ENCODE results near the gene WBP1L. TPM values are rescaled to one million over a fixed set of nuclear protein-coding genes. Genes with fewer than 3 reads are reported as not detected.
"Not testable (repeated sequence)": the region's sequence is repeated elsewhere in the genome, so short reads cannot be mapped to it uniquely, and the experiment has no call there.

Gene WBP1L
- polyA plus RNA-seq, 3 donors, result 45.7 to 48.9 (median 47.1) TPM

DNA sequence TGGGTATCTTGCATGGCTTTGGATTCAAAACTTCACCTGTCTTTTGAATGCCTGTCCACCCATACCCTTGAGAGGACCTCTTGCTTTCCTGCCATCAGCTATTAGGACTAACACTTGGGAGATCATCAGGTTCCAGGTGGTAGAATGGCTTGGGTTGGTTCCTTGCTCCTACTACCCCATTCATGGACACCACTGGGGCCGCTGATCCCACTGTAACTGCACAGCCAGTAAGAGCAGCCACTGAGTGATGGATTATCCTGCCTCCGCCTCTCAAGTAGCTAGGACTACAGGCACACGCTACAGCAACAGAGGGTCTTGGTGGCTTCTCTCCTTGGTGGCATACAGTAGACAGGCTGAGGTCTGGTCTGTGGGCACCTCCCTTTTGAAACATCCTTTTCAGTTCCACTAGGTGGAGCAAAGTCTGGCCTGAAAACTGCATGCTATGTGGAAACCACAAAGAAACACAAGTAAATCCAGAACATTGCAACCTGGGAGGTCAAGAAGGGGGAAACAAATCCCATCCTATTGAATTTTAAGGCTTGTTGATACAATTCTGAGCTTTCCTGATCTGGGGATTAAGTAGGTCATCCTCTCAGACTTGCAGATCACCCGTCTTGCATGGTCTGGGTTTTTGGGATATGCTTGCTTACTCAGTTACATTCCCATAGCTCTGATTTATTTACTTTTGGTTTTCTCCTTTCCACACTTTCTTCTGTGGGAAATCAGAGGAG is 9.4 kb downstream of the WBP1L start:
- DNase-seq, result peak; percentile 47

DNA sequence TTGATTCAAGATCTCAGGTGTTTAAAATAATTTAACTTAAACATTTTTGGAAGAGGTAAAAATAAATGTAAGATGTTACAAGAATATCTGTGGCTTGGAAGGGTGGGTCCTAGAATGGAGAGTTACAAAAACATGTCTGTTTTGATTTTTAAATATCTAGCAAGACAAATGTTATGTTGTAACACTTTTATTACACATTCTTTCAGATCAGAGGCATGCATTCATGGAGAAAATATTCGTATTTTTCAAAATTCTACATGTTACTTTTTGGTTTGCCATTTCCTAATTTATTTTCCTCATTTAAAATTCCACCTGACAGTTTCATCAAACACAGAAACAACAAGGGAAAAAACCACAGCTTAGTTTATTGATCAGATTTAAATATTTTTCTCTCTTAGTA is 10.0 kb downstream of the WBP1L start:
- no peak for DNase-seq

DNA sequence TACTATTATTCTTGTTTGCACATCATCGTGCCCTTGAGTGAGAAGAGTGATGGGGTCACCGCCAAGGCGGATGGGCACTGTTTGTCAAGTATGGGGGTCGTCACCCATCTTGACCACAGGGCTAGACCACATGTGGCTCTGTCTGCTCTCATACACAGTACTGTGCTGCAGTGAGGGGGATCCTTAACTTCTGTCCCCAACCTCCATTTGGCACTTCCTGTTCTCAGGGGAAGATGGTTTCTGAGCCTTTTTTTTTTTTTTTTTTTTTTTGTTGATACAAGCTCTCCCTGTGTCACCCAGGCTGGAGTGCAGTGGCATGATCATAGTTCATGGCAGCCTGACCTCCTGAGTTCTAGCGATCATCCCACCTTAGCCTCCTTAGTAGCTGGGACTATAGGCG is 13.6 kb downstream of the WBP1L start:
- no peak for DNase-seq

DNA sequence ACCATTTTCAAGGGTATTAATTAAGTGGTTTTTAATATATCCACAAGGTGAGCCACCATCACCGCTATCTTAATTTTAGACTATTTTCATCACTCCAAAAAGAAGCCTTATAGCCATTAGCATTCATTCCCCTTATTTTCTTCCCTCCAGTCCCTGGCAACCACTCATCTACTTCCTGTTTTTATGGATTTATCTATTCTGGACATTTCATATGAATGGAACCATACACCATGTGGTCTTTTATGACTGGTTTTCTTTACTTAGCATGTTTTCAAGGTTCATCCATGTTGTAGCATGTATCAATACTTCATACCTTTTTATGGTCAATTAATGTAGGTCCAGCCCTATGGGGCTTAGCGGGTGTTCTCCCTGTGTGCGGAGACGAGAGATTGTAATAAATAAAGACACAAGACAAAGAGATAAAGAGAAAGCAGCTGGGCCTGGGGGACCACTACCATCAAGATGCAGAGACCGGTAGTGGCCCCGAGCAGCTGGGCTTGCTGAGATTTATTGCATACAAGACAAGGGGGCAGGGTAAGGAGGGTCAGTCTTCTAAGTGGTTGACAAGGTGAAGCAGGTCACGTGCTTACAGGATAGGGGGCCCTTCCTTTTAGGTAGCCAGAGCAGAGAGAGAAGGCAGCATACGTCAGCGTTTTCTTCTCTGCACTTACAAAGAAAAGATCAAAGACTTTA is 14.6 kb downstream of the WBP1L start:
- DNase-seq, result peak; percentile 67

DNA sequence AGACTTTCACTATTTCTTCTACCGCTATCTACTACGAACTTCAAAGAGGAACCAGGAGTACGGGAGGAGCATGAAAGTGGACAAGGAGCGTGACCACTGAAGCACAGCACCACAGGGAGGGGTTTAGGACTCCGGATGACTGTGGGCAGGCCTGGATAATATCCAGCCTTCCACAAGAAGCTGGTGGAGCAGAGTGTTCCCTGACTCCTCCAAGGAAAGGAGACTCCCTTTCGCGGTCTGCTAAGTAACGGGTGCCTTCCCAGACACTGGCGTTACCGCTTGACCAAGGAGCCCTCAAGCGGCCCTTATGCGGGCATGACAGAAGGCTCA is 15.2 kb downstream of the WBP1L start:
- not testable (repeated sequence) for DNase-seq

DNA sequence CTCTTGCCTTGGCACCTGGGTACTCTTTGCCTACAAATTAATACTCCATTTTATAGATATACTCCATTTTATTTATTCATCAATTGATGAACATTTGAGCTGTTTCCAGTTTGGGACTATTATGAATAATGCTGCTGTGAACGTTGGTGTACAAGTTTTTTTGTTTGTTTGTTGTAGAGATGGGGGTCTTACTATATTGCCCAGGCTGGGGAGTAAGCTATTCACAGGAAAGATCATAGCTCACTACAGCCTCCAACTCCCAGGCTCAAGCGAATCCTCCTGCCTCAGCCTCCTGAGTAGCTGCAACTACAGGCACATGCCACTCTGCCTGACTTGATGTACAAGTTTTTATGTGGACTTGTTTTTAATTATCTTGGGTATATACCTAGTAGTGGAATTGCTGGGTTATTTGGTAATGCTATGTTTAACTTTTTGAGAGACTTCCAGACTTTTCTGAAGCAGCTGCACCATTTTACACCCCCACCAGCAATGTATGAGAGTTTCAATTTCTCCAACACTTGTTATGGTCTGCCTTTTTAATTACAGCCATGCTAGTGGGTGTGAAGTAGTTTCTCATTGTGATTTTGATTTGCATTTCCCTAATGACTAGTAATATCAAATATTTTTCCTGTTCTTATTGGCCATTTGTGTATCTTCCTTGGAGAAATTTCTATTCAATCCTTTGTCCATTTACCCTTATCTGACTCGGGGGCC is 15.9 kb downstream of the WBP1L start:
- no peak for DNase-seq

DNA sequence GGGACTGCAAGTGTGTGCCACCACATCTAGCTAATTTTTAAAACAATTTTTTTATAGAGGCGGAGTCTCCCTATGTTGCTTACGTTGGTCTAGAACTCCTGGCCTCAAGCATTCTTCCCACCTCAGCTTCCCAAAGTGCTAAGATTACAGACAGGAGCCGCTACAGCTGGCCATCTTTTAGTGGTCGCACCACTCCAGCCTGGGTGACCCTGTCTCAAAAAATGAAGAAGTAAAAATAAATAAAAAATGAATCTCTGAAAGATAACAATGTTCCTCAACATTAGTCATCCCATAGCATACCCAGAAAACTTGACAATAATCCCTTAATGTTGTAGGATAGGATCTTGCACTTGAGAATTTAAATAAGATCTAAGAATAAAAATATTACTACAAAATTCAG is 18.2 kb downstream of the WBP1L start:
- DNase-seq, result no peak

DNA sequence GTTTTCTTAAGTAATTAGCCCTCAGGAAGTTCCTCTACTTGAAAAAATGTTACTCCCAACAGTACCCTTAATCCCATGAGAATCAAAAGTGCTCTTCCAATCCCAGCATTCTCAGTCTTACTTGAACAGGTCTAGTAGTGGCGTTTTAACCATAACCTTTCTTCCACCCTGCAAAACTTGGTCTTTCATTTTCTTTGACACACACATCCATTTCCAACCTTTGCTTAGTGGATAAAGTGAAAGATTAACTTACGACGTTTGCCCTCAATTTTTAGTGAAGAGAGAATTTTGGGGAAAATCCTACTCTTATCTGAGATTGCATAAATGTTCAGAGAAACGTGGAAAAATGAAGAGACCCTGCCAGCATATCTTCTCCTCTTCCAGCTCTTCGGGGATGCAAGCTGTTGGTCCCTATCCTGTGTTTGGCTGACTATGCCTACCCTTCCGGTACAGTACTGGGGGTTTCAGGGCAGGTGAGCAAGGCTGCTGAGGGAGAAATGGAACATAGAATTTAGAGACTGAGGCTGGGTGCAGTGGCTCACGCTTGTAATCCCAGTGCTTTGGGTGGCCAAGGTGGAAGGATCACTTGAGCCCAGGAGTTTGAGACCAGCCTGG is 18.8 kb downstream of the WBP1L start:
- DNase-seq, result no peak

DNA sequence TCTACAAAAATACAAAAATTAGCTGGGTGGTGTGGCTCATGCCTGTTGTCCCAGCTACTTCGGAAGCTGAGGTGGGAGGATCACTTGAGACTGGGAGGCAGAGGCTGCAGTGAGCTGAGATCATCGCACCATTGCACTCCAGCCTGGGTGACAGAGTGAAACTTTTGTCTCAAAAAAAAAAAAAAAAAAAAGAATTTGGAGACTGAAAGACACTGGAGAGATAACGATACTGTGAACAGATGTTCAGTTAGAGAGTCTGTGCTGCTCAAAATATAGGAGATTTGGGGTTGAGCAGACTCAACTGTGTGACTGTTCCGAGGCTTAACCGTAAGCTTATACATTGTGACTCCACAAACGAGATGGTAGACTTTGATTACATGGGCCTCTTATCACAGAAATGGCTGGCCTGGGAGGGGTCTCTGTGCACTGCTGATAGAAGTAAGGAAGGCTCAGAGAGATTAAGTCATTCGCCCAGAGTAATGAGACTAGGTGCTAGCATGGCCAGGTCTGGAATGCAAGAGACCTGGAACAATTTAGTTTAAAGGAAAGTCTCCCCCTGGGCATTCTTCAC is 19.4 kb downstream of the WBP1L start:
- no peak for DNase-seq

DNA sequence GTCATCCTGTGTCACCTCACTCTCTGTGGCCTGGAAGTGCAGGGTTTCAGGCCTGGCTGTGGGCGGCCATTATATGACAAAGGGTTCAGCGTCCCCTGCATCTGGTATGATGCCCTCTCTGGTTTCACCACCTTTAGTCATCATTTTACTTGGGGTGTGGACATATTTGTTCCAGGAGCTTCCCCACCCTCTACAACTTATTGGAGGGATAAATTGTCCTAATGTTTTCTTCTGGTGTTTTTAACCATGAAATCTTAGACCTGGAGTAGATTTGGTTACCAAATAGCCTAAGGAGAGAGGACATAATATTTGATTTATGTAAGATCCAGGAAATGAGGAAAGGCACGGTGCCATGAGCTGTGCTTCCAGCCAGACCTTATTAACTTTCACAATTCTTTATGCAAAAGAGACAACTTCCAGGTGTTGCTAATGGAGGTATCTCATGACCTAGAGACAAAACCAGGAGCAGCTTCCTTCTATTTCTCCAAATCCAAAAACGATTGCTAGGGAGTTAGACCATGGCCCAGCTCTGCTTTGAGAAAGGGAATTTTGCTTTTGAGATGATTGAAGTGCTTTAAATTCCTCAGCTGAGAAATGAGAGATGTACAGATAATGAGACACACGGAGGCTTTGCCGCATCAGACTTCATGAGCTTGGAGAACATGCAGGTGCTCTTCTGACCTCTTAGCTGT is 20.9 kb downstream of the WBP1L start:
- peak; percentile 44 for DNase-seq

DNA sequence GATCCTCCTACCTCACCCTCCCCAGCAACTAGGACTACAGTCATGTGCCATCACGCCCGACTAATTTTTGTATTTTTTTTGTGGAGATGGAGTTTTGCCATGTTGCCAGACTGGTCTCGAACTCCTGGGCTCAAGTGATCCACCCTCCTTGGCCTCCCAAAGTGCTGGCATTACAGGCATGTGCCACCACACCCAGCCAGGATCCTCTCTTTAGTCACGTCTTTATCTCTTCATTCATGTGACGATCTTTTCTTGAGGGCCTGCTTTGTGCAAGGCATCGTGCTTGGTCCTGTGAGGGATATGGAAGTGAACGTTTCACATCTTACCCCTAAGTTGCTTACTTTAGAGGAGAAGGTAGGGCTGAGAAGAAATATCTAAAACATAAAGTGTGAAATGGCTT is 21.6 kb downstream of the WBP1L start:
- DNase-seq, result no peak

DNA sequence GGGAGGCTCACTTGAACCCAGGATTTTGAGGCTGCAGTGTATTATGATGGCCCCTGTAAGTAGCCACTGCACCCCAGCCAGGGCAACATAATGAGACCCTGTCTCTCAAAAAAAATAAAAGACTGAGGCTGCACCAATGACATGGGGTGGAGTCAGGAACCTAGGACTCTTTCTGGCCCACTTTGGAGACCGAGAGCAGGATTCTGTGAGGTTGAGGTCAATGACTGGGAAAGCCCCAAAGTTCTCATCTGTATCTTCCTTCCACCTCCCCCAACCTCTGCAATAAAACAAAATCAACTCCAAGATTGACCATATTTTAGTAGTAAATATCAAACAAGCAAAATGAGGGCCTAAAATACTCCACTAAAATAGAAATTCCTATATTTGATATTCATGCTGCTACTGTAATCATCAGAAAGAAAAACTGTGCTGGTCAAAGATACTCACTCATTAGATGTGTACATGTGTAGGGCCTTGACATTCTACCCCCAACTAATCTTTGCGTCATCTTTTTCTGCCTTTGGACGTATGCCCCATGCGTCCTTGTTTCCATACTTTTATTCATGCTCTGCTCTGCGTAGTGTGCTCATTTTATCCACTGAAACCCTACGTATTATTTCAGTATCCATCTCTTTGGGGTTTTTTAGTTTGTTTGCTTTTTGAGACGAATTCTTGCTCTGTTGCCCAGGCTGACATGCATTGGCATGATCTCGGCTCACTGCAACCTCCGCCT is 23.8 kb downstream of the WBP1L start:
- DNase-seq, result no peak

DNA sequence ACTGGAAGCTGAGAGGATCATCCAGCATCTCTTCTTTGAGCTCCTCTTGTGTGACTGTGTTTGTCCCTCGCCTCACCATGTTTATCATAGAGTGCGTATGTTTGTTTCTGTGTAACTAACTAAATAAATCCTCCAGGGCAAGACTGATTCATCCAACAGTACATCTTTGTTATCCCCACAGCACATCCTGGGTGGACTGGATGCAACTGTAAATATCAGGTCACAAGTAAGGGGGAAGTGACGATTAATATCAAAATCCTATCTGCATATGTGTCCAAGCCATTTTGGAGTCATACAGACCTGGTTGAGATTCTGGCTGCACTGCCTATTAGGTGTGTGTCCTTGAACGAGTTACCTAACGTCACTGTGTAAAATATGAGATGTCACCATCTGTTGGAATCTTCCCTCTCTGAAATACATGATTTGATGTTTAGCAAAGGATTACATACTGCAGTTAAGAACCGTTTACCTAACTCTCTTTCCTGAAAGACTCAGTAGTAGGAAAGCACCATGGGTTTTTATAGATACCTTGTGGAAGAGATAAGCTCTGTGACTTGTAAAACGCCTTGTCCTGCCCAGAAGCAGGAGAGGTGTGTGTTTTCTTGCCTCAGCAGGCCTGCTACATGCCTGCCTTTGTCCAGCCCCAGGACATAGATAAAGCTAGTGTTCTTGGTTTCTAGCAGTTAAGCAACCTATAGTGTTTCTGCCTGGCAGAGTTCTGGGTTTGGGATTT is 25.8 kb downstream of the WBP1L start:
- no peak for DNase-seq

DNA sequence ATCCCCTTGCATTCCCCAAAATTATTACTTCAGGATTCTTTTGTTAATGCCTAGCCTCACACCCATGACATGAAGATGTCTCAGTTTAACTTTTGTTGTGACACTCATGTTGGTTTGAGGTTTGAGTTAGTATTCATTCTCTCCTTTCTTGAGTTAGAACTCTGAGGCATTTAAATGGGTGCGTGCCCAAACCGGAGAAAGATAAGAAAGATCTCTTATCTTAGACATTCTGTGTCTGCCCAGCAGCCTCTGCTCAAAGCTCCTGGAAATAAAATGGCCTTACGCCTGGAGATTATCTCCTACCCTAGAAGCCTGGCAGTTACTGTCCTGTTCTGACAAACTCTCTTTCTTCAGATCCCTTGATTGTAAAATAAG is 26.3 kb downstream of the WBP1L start:
- DNase-seq, result no peak

DNA sequence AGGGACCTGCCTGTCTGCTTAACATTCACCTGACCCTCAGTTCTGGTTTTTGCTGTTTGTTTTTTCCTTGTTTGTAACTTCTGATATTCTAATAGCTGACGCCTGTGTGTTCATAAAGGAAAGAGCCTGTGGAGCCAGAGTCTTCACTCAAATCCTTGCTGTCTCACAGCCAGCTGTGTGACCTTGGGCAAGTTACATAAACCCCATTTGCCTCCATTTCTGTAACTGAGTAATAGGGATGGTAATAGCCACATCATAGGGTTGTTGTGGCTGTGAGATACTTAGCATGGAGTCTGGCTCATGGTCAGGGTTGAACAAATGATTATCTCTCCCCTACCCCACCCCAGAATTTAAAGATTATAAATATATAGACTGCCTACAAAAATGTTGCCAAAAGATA is 27.0 kb downstream of the WBP1L start:
- DNase-seq, result no peak

DNA sequence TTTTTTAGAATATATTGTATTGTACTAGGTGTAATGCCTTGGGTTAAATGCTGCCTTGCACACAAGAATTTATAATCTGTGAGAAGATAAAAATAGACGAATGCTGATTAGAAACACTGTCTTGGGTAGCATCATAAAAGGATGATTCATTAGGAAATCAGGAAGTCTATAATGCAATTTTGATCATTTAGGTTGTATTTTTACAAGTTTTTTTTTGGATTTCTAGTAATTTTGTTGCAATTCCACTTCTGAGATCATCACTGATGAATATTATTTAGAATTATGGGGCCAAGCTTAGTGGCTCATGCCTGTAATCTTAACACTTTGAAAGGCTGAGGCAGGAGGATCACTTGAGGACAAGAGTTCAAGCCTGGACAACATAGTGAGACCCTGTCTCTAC is 29.6 kb downstream of the WBP1L start:
- DNase-seq, result no peak

DNA sequence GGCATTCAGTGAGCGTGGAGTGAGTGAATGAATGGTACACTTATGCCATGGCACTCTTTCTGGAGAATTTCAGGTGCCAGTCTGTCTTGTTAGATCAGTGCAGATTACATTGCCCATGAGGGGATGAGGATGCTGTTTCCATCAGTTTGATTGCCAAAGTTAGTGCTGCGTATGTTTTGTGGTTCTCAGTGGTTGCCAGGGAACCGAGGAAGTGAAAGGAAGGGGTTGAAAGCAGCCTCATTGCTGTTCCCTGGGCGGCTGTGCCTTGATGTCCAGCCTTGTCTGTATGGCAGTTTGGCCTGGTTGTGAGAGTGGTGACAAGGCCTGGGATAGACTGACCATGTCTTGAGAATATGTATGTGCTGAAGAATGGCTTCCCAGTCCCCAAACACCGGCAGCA is 30.2 kb downstream of the WBP1L start:
- no peak for DNase-seq

DNA sequence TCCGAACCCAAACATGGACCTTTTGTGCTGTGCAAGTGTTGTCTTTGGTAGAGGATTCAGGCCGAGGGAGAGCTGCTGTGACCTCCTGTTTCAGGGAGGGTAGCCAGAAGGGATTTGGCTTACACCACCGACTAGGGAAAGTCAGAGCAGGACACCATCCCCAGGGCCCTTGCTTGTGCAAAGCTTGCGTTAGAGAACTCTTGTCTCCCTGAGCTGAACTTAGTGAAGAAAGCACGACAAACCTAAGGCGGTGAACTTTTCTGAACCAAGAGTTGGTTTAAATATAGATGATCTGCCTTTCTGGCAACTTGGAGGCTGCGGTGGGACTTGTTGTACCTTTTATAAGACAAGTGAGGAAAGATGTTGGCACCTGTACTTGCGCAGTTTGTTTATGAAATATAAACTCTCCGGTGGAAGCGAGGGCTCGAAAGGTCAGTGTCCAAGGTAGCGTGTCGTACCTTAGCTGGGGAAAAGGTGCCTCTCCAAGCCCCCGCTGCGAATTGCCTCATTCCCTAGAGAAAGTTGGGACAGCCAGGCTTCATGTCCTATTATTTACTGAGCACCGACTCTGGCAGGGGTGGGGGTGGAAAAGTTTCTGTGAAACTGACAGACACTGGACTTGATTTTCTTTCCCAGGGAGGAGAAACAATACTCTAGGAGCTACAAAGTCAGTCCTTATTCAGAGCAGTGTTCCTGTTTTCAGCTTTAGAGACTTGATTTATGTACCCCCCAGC is 31.6 kb downstream of the WBP1L start:
- no peak for DNase-seq

DNA sequence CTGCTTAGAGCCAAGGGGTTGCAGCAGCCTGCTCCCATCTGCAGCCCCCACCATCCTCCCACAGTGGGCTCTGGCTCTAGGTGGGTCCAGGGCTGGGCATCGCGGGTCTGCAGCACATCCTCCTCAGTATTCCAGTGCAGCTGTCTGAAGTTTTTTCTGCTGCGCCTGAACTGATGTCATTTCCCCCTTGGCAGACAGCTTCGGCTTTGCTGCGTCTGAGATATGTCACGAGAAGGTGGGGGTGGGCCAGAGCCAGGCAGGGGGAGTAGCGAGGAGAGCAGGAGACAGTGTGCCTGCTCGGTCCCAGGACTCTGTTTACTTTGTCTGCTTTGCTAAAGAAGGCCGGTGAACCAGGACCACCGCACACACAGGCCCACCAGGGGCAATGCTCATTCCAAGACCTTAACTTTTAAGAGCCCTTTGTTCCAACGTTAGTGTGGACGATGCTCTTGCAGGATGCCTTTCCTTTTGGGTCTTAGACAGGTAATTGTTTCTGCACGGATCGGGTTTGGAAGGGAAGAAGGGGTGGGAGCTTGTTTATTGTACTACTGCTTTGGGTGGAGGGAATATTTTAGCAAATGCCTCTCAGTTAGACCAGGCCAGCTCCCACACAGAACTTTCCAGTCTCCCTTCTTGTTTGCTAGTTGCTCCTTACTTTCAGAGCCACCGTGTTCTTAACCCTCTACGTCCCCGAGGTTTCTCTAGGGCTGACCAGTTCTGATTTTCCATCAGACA is 32.4 kb downstream of the WBP1L start:
- DNase-seq, result peak; percentile 90

Measured in renal pelvis (tissue), 4 donors.